BE2C (cell line): ENCODE results near the gene GTF2H1.

Experiments used
- DNase-seq: peaks from one replicate; pipeline ENCODE4 v3.0.0-alpha.2; 2020
- H3K27me3 ChIP-seq: fragments of 250-450 bp; sonication (Bioruptor Pico); 2 replicates; pipeline ENCODE4 v1.5.1; 2020; ENCODE audit warnings: mild to moderate bottlenecking
- H3K36me3 ChIP-seq: fragments of 250-450 bp; sonication (Bioruptor Pico); 2 replicates; pipeline ENCODE4 v1.5.1; 2020; ENCODE audit warnings: mild to moderate bottlenecking
- H3K4me1 ChIP-seq: fragments of 250-450 bp; sonication (Bioruptor Pico); 2 replicates; pipeline ENCODE4 v1.5.1; 2020
- H3K4me3 ChIP-seq: 2 replicates; pipeline ENCODE4 v1.5.1; 2011; ENCODE audit warnings: low read depth, low read length
- H3K9me3 ChIP-seq: fragments of 250-450 bp; sonication (Bioruptor Pico); 2 replicates; pipeline ENCODE4 v1.5.1; 2020
- CTCF ChIP-seq: IDR thresholded peaks from 2 replicates; pipeline ENCODE4 v1.5.1; 2012; ENCODE audit warnings: mild to moderate bottlenecking, low read depth, low read length

Gene GTF2H1

GRCh38 chr11:18384157-18384641, 61.8 kb downstream of the GTF2H1 start:
- Histone ChIP-seq H3K4me1 (peaks cover 17% of the 10 kb centered on the region), H3K9me3 (no peaks in the 10 kb centered on the region), H3K36me3 (no peaks in the 10 kb centered on the region), H3K27me3 (no peaks in the 10 kb centered on the region), H3K4me3 (no peak overlapping the region)
- no peak for TF ChIP-seq CTCF
- DNase-seq = peak; percentile 58

GRCh38 chr11:18390088-18390487, 67.7 kb downstream of the GTF2H1 start:
- no peak for TF ChIP-seq CTCF
- Histone ChIP-seq H3K9me3 (no peaks in the 10 kb centered on the region), H3K36me3 (no peaks in the 10 kb centered on the region), H3K4me1 (peaks cover under 1% of the 10 kb centered on the region; the same call in 1 of the 2 replicates), H3K27me3 (no peaks in the 10 kb centered on the region), H3K4me3 (no peak overlapping the region)
- DNase-seq = no peak

GRCh38 chr11:18392434-18393321, 70.3 kb downstream of the GTF2H1 start:
- TF ChIP-seq CTCF = no peak
- H3K4me3 ChIP-seq = no peak overlapping the region
- H3K36me3 ChIP-seq = no peaks in the 10 kb centered on the region
- H3K9me3 ChIP-seq = no peaks in the 10 kb centered on the region
- peaks cover 4% of the 10 kb centered on the region; the same call in 1 of the 2 replicates for H3K4me1 ChIP-seq
- no peaks in the 10 kb centered on the region for H3K27me3 ChIP-seq
- DNase-seq = no peak

- Histone ChIP-seq H3K4me1 (peaks cover 4% of the 10 kb centered on the region; the same call in 1 of the 2 replicates), H3K4me3 (no peak overlapping the region), H3K9me3 (no peaks in the 10 kb centered on the region), H3K36me3 (no peaks in the 10 kb centered on the region), H3K27me3 (no peaks in the 10 kb centered on the region)
- DNase-seq = no peak
- no peak for TF ChIP-seq CTCF
These were observed 71.4 kb downstream of the GTF2H1 start for GRCh38 chr11:18393581-18394274.

GRCh38 chr11:18394275-18394927, 72.0 kb downstream of the GTF2H1 start, which contains the start of gene LDHA:
Gene LDHA, plus strand, starts transcription at chr11:18394563. Its CDS starts 2,280 bp downstream, at chr11:18396843.
- Histone ChIP-seq H3K4me3 (peak within 1 kb of the TSS; percentile 26; the same call in 1 of the 2 replicates), H3K27me3 (no peaks in the 10 kb centered on the region), H3K4me1 (peaks cover 4% of the 10 kb centered on the region; the same call in 1 of the 2 replicates), H3K36me3 (no peaks in the 10 kb centered on the region), H3K9me3 (no peaks in the 10 kb centered on the region)
- TF ChIP-seq CTCF = no peak
- no peak for DNase-seq
